ENCODE measurements around the gene TEAD1. TPM values are rescaled to one million over a fixed set of nuclear protein-coding genes. Genes with fewer than 3 reads are reported as not detected.

Gene TEAD1
- total and polyA plus RNA-seq, 5 donors from 2014 or later, result 0.30 TPM; not detected in 4

- Mint-ChIP-seq H3K27ac (no peak overlapping the region), H3K4me3 (no peak overlapping the region), H3K36me3 (no peaks in the 10 kb centered on the region), H3K27me3 (peaks cover 11% of the 10 kb centered on the region), H3K4me1 (peaks cover 0 to 9% (median 2%) of the 10 kb centered on the region in 4 donors), H3K9me3 (no peaks in the 10 kb centered on the region)
- H3K27ac ChIP-seq (ENCODE audit: insufficient read depth, low read length, poor library complexity, severe bottlenecking), result no peak overlapping the region
- no peaks in the 10 kb centered on the region for H3K27me3 ChIP-seq (ENCODE audit: control insufficient read depth, insufficient read depth, low read length)
- no peak for DNase-seq
- H3K4me3 ChIP-seq (ENCODE audit: low read depth, low read length), result no peak overlapping the region
- H3K9me3 ChIP-seq (ENCODE audit: control insufficient read depth in 2 of 2, low read length in 2 of 2), result no peaks in the 10 kb centered on the region
- no peaks in the 10 kb centered on the region for H3K36me3 ChIP-seq (ENCODE audit: control insufficient read depth, insufficient read depth, low read length)
- no peak for ATAC-seq (ENCODE audit: low read depth in 2 of 2)
- H3K4me1 ChIP-seq (ENCODE audit: control insufficient read depth, insufficient read depth, low read length, poor library complexity, severe bottlenecking), result no peaks in the 10 kb centered on the region
These were observed 144.3 kb downstream of the TEAD1 start for GRCh38 chr11:12818333-12819015.

- no peaks in the 10 kb centered on the region for H3K36me3 ChIP-seq (ENCODE audit: control insufficient read depth, insufficient read depth, low read length)
- peaks cover 40% of the 10 kb centered on the region for H3K27me3 Mint-ChIP-seq
- H3K4me1 ChIP-seq (ENCODE audit: control insufficient read depth, insufficient read depth, low read length, poor library complexity, severe bottlenecking), result no peaks in the 10 kb centered on the region
- H3K4me3 Mint-ChIP-seq, result no peak overlapping the region
- H3K4me3 ChIP-seq (ENCODE audit: low read depth, low read length), result no peak overlapping the region
- peaks cover 9% of the 10 kb centered on the region for H3K27me3 ChIP-seq (ENCODE audit: control insufficient read depth, insufficient read depth, low read length)
- no peaks in the 10 kb centered on the region for H3K9me3 ChIP-seq (ENCODE audit: control insufficient read depth in 2 of 2, low read length in 2 of 2)
- no peaks in the 10 kb centered on the region for H3K36me3 Mint-ChIP-seq
- H3K27ac Mint-ChIP-seq, result no peak overlapping the region
- no peaks in the 10 kb centered on the region for H3K9me3 Mint-ChIP-seq
- no peak overlapping the region for H3K27ac ChIP-seq (ENCODE audit: insufficient read depth, low read length, poor library complexity, severe bottlenecking)
- no peaks in the 10 kb centered on the region for H3K4me1 Mint-ChIP-seq
- ATAC-seq (ENCODE audit: low read depth in 2 of 2), result no peak
- no peak for DNase-seq
These were observed 148.3 kb downstream of the TEAD1 start for GRCh38 chr11:12822392-12823022.

- no peak overlapping the region for H3K27ac Mint-ChIP-seq
- Histone ChIP-seq H3K27ac (ENCODE audit: insufficient read depth, low read length, poor library complexity, severe bottlenecking) (no peak overlapping the region), H3K27me3 (ENCODE audit: control insufficient read depth, insufficient read depth, low read length) (peaks cover 25% of the 10 kb centered on the region), H3K9me3 (ENCODE audit: control insufficient read depth in 2 of 2, low read length in 2 of 2) (no peaks in the 10 kb centered on the region), H3K36me3 (ENCODE audit: control insufficient read depth, insufficient read depth, low read length) (no peaks in the 10 kb centered on the region), H3K4me3 (ENCODE audit: low read depth, low read length) (no peak overlapping the region), H3K4me1 (ENCODE audit: control insufficient read depth, insufficient read depth, low read length, poor library complexity, severe bottlenecking) (no peaks in the 10 kb centered on the region)
- ATAC-seq (ENCODE audit: low read depth in 2 of 2) (no peak), DNase-seq (no peak)
- H3K36me3 Mint-ChIP-seq, result no peaks in the 10 kb centered on the region
- peaks cover 56% of the 10 kb centered on the region for H3K27me3 Mint-ChIP-seq
- H3K4me3 Mint-ChIP-seq, result no peak overlapping the region
- peaks cover 0 to 13% (median 3%) of the 10 kb centered on the region in 4 donors for H3K4me1 Mint-ChIP-seq
- H3K9me3 Mint-ChIP-seq, result peaks cover 0 to 3% (median 0%) of the 10 kb centered on the region in 7 donors
These were observed 150.2 kb downstream of the TEAD1 start for GRCh38 chr11:12824281-12825041.

GRCh38 chr11:12826441-12826840, 152.2 kb downstream of the TEAD1 start:
- Mint-ChIP-seq H3K36me3 (no peaks in the 10 kb centered on the region), H3K4me1 (peaks cover 0 to 13% (median 3%) of the 10 kb centered on the region in 4 donors), H3K4me3 (no peak overlapping the region), H3K9me3 (peaks cover 0 to 3% (median 0%) of the 10 kb centered on the region in 7 donors), H3K27me3 (peaks cover 70% of the 10 kb centered on the region), H3K27ac (no peak overlapping the region)
- Histone ChIP-seq H3K27ac (ENCODE audit: insufficient read depth, low read length, poor library complexity, severe bottlenecking) (no peak overlapping the region), H3K4me3 (ENCODE audit: low read depth, low read length) (no peak overlapping the region), H3K9me3 (ENCODE audit: control insufficient read depth in 2 of 2, low read length in 2 of 2) (no peaks in the 10 kb centered on the region), H3K27me3 (ENCODE audit: control insufficient read depth, insufficient read depth, low read length) (peaks cover 40% of the 10 kb centered on the region), H3K36me3 (ENCODE audit: control insufficient read depth, insufficient read depth, low read length) (no peaks in the 10 kb centered on the region), H3K4me1 (ENCODE audit: control insufficient read depth, insufficient read depth, low read length, poor library complexity, severe bottlenecking) (no peaks in the 10 kb centered on the region)
- DNase-seq, result no peak
- ATAC-seq (ENCODE audit: low read depth in 2 of 2), result no peak

- no peak overlapping the region for H3K27ac Mint-ChIP-seq
- H3K27me3 ChIP-seq (ENCODE audit: control insufficient read depth, insufficient read depth, low read length), result peaks cover 40% of the 10 kb centered on the region
- no peak for ATAC-seq (ENCODE audit: low read depth in 2 of 2)
- H3K36me3 Mint-ChIP-seq, result no peaks in the 10 kb centered on the region
- H3K27me3 Mint-ChIP-seq, result peaks cover 67% of the 10 kb centered on the region
- H3K9me3 Mint-ChIP-seq, result peaks cover 0 to 3% (median 0%) of the 10 kb centered on the region in 7 donors
- no peaks in the 10 kb centered on the region for H3K9me3 ChIP-seq (ENCODE audit: control insufficient read depth in 2 of 2, low read length in 2 of 2)
- no peaks in the 10 kb centered on the region for H3K4me1 ChIP-seq (ENCODE audit: control insufficient read depth, insufficient read depth, low read length, poor library complexity, severe bottlenecking)
- H3K27ac ChIP-seq (ENCODE audit: insufficient read depth, low read length, poor library complexity, severe bottlenecking), result no peak overlapping the region
- DNase-seq, result no peak
- H3K4me1 Mint-ChIP-seq, result peaks cover 0 to 13% (median 3%) of the 10 kb centered on the region in 4 donors
- H3K4me3 ChIP-seq (ENCODE audit: low read depth, low read length), result no peak overlapping the region
- no peak overlapping the region for H3K4me3 Mint-ChIP-seq
- no peaks in the 10 kb centered on the region for H3K36me3 ChIP-seq (ENCODE audit: control insufficient read depth, insufficient read depth, low read length)
These were observed 153.1 kb downstream of the TEAD1 start for GRCh38 chr11:12827369-12827768.

- Histone ChIP-seq H3K4me3 (ENCODE audit: low read depth, low read length) (no peak overlapping the region), H3K27me3 (ENCODE audit: control insufficient read depth, insufficient read depth, low read length) (peaks cover 41% of the 10 kb centered on the region), H3K4me1 (ENCODE audit: control insufficient read depth, insufficient read depth, low read length, poor library complexity, severe bottlenecking) (no peaks in the 10 kb centered on the region), H3K36me3 (ENCODE audit: control insufficient read depth, insufficient read depth, low read length) (no peaks in the 10 kb centered on the region), H3K9me3 (ENCODE audit: control insufficient read depth in 2 of 2, low read length in 2 of 2) (no peaks in the 10 kb centered on the region), H3K27ac (ENCODE audit: insufficient read depth, low read length, poor library complexity, severe bottlenecking) (no peak overlapping the region)
- no peak for DNase-seq
- H3K4me1 Mint-ChIP-seq, result peaks cover 0 to 13% (median 3%) of the 10 kb centered on the region in 4 donors
- ATAC-seq (ENCODE audit: low read depth in 2 of 2), result no peak
- peaks cover 69% of the 10 kb centered on the region for H3K27me3 Mint-ChIP-seq
- no peak overlapping the region for H3K27ac Mint-ChIP-seq
- no peaks in the 10 kb centered on the region for H3K36me3 Mint-ChIP-seq
- H3K4me3 Mint-ChIP-seq, result no peak overlapping the region
- peaks cover 0 to 3% (median 0%) of the 10 kb centered on the region in 7 donors for H3K9me3 Mint-ChIP-seq
These were observed 153.9 kb downstream of the TEAD1 start for GRCh38 chr11:12827929-12828812.

GRCh38 chr11:12829131-12829530, 154.9 kb downstream of the TEAD1 start:
- peak overlapping the region in 2 of 4 donors; percentile 2 to 45 for H3K4me3 Mint-ChIP-seq

More at GRCh38 chr11:12829131-12829530, 154.9 kb downstream of the TEAD1 start:
- Histone ChIP-seq H3K27me3 (ENCODE audit: control insufficient read depth, insufficient read depth, low read length) (peaks cover 42% of the 10 kb centered on the region), H3K4me1 (ENCODE audit: control insufficient read depth, insufficient read depth, low read length, poor library complexity, severe bottlenecking) (no peaks in the 10 kb centered on the region), H3K36me3 (ENCODE audit: control insufficient read depth, insufficient read depth, low read length) (no peaks in the 10 kb centered on the region), H3K9me3 (ENCODE audit: control insufficient read depth in 2 of 2, low read length in 2 of 2) (no peaks in the 10 kb centered on the region), H3K27ac (ENCODE audit: insufficient read depth, low read length, poor library complexity, severe bottlenecking) (no peak overlapping the region), H3K4me3 (ENCODE audit: low read depth, low read length) (no peak overlapping the region)
- Mint-ChIP-seq H3K4me1 (peaks cover 0 to 13% (median 3%) of the 10 kb centered on the region in 4 donors), H3K27ac (no peak overlapping the region), H3K9me3 (peaks cover 0 to 3% (median 0%) of the 10 kb centered on the region in 7 donors), H3K27me3 (peaks cover 60% of the 10 kb centered on the region), H3K36me3 (no peaks in the 10 kb centered on the region)
- DNase-seq, result no peak
- no peak for ATAC-seq (ENCODE audit: low read depth in 2 of 2)
